GM12801 (cell line): Measurements from ENCODE around the gene CDK15.

ENCODE experiments used
- TF ChIP-seq, protein P1 (sequence below): IDR thresholded peaks from one replicate; pipeline ENCODE4 v1.5.1; 2011; ENCODE audit warnings: control low read depth; ENCODE audit not compliant: insufficient read length; ENCODE audit errors: extremely low read depth

CDK15 gene

GRCh38 chr2:201918616-201919307 is 112.4 kb downstream of the CDK15 start:
- TF ChIP-seq, protein P1, sequence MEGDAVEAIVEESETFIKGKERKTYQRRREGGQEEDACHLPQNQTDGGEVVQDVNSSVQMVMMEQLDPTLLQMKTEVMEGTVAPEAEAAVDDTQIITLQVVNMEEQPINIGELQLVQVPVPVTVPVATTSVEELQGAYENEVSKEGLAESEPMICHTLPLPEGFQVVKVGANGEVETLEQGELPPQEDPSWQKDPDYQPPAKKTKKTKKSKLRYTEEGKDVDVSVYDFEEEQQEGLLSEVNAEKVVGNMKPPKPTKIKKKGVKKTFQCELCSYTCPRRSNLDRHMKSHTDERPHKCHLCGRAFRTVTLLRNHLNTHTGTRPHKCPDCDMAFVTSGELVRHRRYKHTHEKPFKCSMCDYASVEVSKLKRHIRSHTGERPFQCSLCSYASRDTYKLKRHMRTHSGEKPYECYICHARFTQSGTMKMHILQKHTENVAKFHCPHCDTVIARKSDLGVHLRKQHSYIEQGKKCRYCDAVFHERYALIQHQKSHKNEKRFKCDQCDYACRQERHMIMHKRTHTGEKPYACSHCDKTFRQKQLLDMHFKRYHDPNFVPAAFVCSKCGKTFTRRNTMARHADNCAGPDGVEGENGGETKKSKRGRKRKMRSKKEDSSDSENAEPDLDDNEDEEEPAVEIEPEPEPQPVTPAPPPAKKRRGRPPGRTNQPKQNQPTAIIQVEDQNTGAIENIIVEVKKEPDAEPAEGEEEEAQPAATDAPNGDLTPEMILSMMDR: no peak

GRCh38 chr2:201919308-201919634 is 112.9 kb downstream of the CDK15 start:
- TF ChIP-seq, protein P1: no peak

GRCh38 chr2:201923436-201924328 is 117.3 kb downstream of the CDK15 start:
- TF ChIP-seq, protein P1: no peak

GRCh38 chr2:201924453-201924852 is 118.1 kb downstream of the CDK15 start:
- TF ChIP-seq, protein P1: no peak

DNA sequence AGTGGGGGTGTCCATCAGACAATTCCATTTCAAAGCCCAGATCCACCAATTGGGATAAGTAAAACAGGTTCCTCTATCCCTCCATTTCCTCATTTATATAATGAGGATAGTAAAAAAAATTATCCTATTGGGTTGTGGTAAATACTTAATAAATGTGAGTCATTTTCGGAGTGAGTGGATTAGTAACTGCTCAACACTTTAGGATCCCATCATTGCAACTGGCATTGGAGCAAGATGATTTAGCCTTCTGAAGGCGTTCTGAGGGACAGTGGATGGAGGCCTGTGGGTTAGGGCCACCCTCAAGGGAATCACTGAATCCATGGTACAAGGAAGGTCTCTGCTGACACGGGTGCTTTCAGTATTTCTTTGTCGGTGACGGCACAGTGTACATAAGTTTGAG is 118.7 kb downstream of the CDK15 start:
- TF ChIP-seq, protein P1: no peak

DNA sequence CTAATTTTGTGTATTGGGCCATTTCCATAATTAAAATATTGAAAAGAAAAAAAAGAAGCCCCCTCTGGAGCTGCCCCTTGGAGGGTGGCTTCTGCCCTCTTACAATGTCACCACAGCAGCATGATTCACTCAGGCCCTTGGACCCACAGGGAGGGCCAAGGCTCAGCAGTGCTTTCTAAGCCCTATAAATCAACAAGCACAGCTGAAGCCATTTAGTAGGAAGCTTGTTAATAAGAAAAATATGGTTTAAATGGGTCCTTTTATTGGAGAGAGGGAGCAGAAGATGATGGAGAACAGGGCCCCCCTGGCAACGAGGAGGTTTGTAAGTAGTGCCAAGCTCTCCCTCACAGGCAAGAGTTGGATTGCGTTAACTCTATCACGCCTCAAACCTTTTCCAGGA is 119.7 kb downstream of the CDK15 start:
- TF ChIP-seq, protein P1: no peak

- TF ChIP-seq, protein P1: no peak
Observed at GRCh38 chr2:201928363-201928762, 122.0 kb downstream of the CDK15 start.
